G401 (cell line): ENCODE measurements around the gene RTL9. TPM values are rescaled to one million over a fixed set of nuclear protein-coding genes. Genes with fewer than 3 reads are reported as not detected.
"Not testable (repeated sequence)": the region's sequence is repeated elsewhere in the genome, so short reads cannot be mapped to it uniquely, and the experiment has no call there.

Experiments used
- DNase-seq: peaks from one replicate; pipeline ENCODE4 v3.0.0-alpha.2; 2015; ENCODE audit warnings: low spot score
- in situ Hi-C: cut with HindIII; loops from 2 replicates; pipeline ENCODE4 v1.10.0; 2016; ENCODE audit warnings: low sequenced_read_pairs, mixed read lengths
- total RNA-seq: library from RNA; depleted of rRNA; stranded (reverse); fragments of >200 nt; shearing (Covaris generic); gene quantifications from 2 replicates; pipeline ENCODE4 v1.2.3, GENCODE V29; 2014; rRNA removed

Gene RTL9
- total RNA-seq = 0.06 TPM in 1 of 2 replicates, not detected in the other

GRCh38 chrX:110358548-110358947 is at the start of gene RTL9:
Gene RTL9, plus strand, starts transcription at chrX:110358848. Its CDS starts 91,770 bp downstream, at chrX:110450618.
- DNase-seq = no peak
- in situ Hi-C loops = no loop called here

- in situ Hi-C loops = no loop called here
- DNase-seq = no peak
These were observed 48.5 kb upstream of the RTL9 start for GRCh38 chrX:110310000-110310790.

GRCh38 chrX:110310896-110311295 is 47.8 kb upstream of the RTL9 start:
- no peak for DNase-seq
- in situ Hi-C loops = no loop called here

- in situ Hi-C loops = no loop called here
- no peak for DNase-seq
These were observed 47.0 kb upstream of the RTL9 start for GRCh38 chrX:110311437-110312230.

- peak; percentile 2 for DNase-seq
- in situ Hi-C loops = no loop called here
These were observed 43.1 kb upstream of the RTL9 start for GRCh38 chrX:110315551-110315950.

- peak; percentile 37 for DNase-seq
- in situ Hi-C loops = no loop called here
These were observed 42.1 kb upstream of the RTL9 start for GRCh38 chrX:110316351-110317060.

GRCh38 chrX:110317061-110317819 is 41.4 kb upstream of the RTL9 start:
- in situ Hi-C loops = no loop called here
- peak; percentile 15 for DNase-seq

GRCh38 chrX:110317820-110318663 is 40.6 kb upstream of the RTL9 start, which contains the start of gene AMMECR1:
Gene AMMECR1, minus strand, starts transcription at chrX:110318085. Its CDS starts 14 bp downstream, at chrX:110318071.
- in situ Hi-C loops = no loop called here
- DNase-seq = peak; percentile 72

- in situ Hi-C loops = no loop called here
These were observed 40.0 kb upstream of the RTL9 start for GRCh38 chrX:110318664-110318968.

GRCh38 chrX:110320381-110320987 is 38.2 kb upstream of the RTL9 start:
- in situ Hi-C loops = no loop called here
- no peak for DNase-seq

More at GRCh38 chrX:110318664-110318968, 40.0 kb upstream of the RTL9 start:
- DNase-seq = no peak

- in situ Hi-C loops = no loop called here
- DNase-seq = no peak
These were observed 37.6 kb upstream of the RTL9 start for GRCh38 chrX:110321081-110321480.

GRCh38 chrX:110321670-110322069 is 37.0 kb upstream of the RTL9 start:
- DNase-seq = no peak
- in situ Hi-C loops = no loop called here

- no peak for DNase-seq
- in situ Hi-C loops = no loop called here
These were observed 36.0 kb upstream of the RTL9 start for GRCh38 chrX:110322603-110323002.

GRCh38 chrX:110326712-110327111 is 31.9 kb upstream of the RTL9 start:
- in situ Hi-C loops = no loop called here
- DNase-seq = no peak

GRCh38 chrX:110327336-110327735 is 31.3 kb upstream of the RTL9 start:
- DNase-seq = no peak
- in situ Hi-C loops = no loop called here

GRCh38 chrX:110328613-110329012 is 30.0 kb upstream of the RTL9 start:
- in situ Hi-C loops, DNase-seq: not testable (repeated sequence)

- in situ Hi-C loops = no loop called here
These were observed 27.1 kb upstream of the RTL9 start for GRCh38 chrX:110331444-110332030.

More at GRCh38 chrX:110331444-110332030, 27.1 kb upstream of the RTL9 start:
- no peak for DNase-seq
